Parathyroid adenoma (tissue), 2 donors: ENCODE data around the gene FNIP1.

ENCODE experiments used
- H2AFZ ChIP-seq: fragments of 300-600 bp; sonication (generic); one replicate; pipeline ENCODE4 v1.7.0; 2017; ENCODE audit warnings: antibody characterized with exemption, mild to moderate bottlenecking
- H3K27ac ChIP-seq: fragments of 300-600 bp; sonication (generic); one replicate; pipeline ENCODE4 v1.7.0; 2017
- H3K27me3 ChIP-seq: fragments of 300-600 bp; sonication (generic); one replicate; pipeline ENCODE4 v1.7.0; 2017; ENCODE audit warnings: low read length; ENCODE audit not compliant: control insufficient read depth, insufficient read depth
- H3K36me3 ChIP-seq: fragments of 300-600 bp; sonication (generic); one replicate; pipeline ENCODE4 v1.7.0; 2017; ENCODE audit warnings: low read length; ENCODE audit not compliant: control insufficient read depth, insufficient read depth
- H3K4me1 ChIP-seq: fragments of 300-600 bp; sonication (generic); one replicate; pipeline ENCODE4 v1.7.0; 2017; ENCODE audit warnings: control low read depth
- H3K4me2 ChIP-seq: fragments of 300-600 bp; sonication (generic); one replicate; pipeline ENCODE4 v1.7.0; 2017; ENCODE audit warnings: low read length
- H3K4me3 ChIP-seq: fragments of 300-600 bp; sonication (generic); one replicate; pipeline ENCODE4 v1.7.0; 2017; ENCODE audit warnings: low read depth, low read length
- H3K79me2 ChIP-seq: fragments of 300-600 bp; sonication (generic); one replicate; pipeline ENCODE4 v1.7.0; 2017; ENCODE audit warnings: control low read depth
- H3K9ac ChIP-seq: fragments of 300-600 bp; sonication (generic); one replicate; pipeline ENCODE4 v1.7.0; 2017; ENCODE audit warnings: mild to moderate bottlenecking
- H3K9me3 ChIP-seq: fragments of 300-600 bp; sonication (generic); one replicate; pipeline ENCODE4 v1.7.0; 2017; ENCODE audit warnings: low read length; ENCODE audit not compliant: control insufficient read depth
- CTCF ChIP-seq: fragments of 300-600 bp; sonication (generic); IDR thresholded peaks from one replicate; pipeline ENCODE4 v1.7.0; 2017; ENCODE audit warnings: antibody characterized with exemption, mild to moderate bottlenecking
- donor health status: primary hyperparathyroidism.

FNIP1 gene

GRCh38 chr5:131749723-131750470 is 46.9 kb downstream of the FNIP1 start:
- no peak overlapping the region for H3K4me2 ChIP-seq
- no peaks in the 10 kb centered on the region for H3K4me1 ChIP-seq
- no peaks in the 10 kb centered on the region for H3K27me3 ChIP-seq
- H3K79me2 ChIP-seq = peaks cover 37% of the 10 kb centered on the region
- H3K9me3 ChIP-seq = no peaks in the 10 kb centered on the region
- H3K9ac ChIP-seq = no peak overlapping the region
- no peak for TF ChIP-seq CTCF
- no peak overlapping the region for H2AFZ ChIP-seq
- no peak overlapping the region for H3K27ac ChIP-seq
- no peaks in the 10 kb centered on the region for H3K36me3 ChIP-seq
- H3K4me3 ChIP-seq = no peak overlapping the region

- no peak for TF ChIP-seq CTCF
- H3K27me3 ChIP-seq = no peaks in the 10 kb centered on the region
- no peak overlapping the region for H3K27ac ChIP-seq
- H3K4me2 ChIP-seq = no peak overlapping the region
- no peak overlapping the region for H3K4me3 ChIP-seq
- H3K4me1 ChIP-seq = no peaks in the 10 kb centered on the region
- peaks cover 34% of the 10 kb centered on the region for H3K79me2 ChIP-seq
- no peak overlapping the region for H3K9ac ChIP-seq
- H3K36me3 ChIP-seq = no peaks in the 10 kb centered on the region
- no peaks in the 10 kb centered on the region for H3K9me3 ChIP-seq
- H2AFZ ChIP-seq = no peak overlapping the region
These were observed 47.7 kb downstream of the FNIP1 start for GRCh38 chr5:131749138-131749537.

DNA sequence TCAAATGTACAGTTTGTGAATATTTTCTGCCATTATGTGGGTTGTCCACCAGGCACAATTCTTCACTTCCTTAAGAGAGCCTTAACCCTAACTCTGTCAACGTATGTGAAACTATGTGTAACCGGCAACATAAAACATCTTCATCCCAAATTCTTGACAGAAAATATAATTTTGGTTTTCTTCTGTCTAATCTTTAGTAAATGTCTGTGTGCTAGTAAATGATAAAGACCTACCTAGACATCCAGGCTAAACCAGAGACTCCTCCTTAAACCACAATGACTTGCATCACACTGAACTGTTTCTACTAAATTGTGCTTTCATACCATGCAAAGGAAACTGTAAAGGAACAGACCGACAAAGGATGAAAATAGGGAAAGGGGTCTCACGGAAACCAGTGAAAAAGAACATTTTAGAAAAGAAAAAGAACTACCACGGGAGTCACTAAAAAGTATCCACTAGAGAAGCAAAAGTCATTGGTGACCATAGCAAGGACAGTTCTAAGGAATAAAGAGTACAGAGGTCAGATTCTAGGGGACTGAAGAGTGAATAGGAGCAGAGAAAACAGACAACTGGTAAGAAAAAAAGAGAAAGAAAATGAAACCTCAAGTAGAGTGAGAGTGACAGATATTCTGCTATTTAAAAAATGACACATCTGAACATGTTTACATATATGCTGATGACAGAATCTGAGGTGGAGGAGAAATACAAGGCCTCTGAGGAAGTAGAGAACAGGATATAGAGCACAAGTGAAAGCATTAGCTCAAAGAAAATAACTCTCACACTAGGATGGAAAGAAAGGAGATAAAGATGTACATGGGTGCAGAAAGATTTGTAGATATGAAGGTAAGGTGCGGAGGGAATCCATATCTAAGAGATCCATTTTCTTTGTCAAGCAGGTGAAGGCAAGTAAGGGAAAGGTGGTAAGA is 49.4 kb downstream of the FNIP1 start:
- no peak overlapping the region for H3K9ac ChIP-seq
- H3K4me3 ChIP-seq = no peak overlapping the region
- H3K27me3 ChIP-seq = no peaks in the 10 kb centered on the region
- H3K79me2 ChIP-seq = peaks cover 25% of the 10 kb centered on the region
- H2AFZ ChIP-seq = no peak overlapping the region
- H3K9me3 ChIP-seq = no peaks in the 10 kb centered on the region
- H3K27ac ChIP-seq = no peak overlapping the region
- no peak for TF ChIP-seq CTCF
- H3K36me3 ChIP-seq = no peaks in the 10 kb centered on the region
- H3K4me2 ChIP-seq = no peak overlapping the region
- no peaks in the 10 kb centered on the region for H3K4me1 ChIP-seq

DNA sequence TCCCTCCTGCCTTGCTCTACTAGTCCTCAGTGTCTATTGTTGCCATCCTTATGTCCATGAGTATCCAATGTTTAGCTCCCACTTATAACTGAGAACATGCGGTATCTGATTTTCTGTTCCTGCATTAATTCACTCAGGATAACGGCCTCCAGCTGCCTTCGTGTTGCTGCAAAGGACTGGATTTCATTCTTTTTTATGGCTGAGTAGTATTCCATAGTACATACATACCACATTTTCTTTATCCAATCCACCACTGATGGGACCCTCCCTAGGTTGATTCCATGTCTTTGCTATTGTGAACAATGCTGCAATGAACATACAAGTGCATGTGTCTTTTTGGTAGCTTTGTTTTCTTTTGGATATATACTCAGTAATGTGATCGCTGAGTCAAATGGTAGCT is 50.4 kb downstream of the FNIP1 start:
- Histone ChIP-seq H3K4me3 (no peak overlapping the region), H3K79me2 (peaks cover 16% of the 10 kb centered on the region), H3K27ac (no peak overlapping the region), H3K4me1 (no peaks in the 10 kb centered on the region), H3K4me2 (no peak overlapping the region), H3K27me3 (no peaks in the 10 kb centered on the region), H3K36me3 (no peaks in the 10 kb centered on the region), H3K9ac (no peak overlapping the region), H3K9me3 (no peaks in the 10 kb centered on the region), H2AFZ (no peak overlapping the region)
- TF ChIP-seq CTCF = no peak
